ENCODE measurements around the gene VAPA. TPM values are rescaled to one million over a fixed set of nuclear protein-coding genes. Genes with fewer than 3 reads are reported as not detected.

VAPA gene
- total and polyA plus RNA-seq, 2 of the 4 experiments (the other 2 are of a cell fraction), result 199 to 206 TPM

- no peak overlapping the region for H2AFZ ChIP-seq (replicated peaks; ENCODE audit: low read length, poor library complexity)
- in situ Hi-C loops (cut with MboI; ENCODE audit: low sequenced_read_pairs) (no loop called here), intact Hi-C loops (cut with micrococcal nuclease) (no loop called here), dilution Hi-C loops (cut with HindIII; ENCODE audit: low sequenced_read_pairs, unreplicated experiment) (no loop called here)
- H3K4me3 ChIP-seq (ENCODE audit: insufficient read depth, low read depth, low read length), result no peak overlapping the region
- no peak overlapping the region for H4K5ac ChIP-seq (ENCODE audit: low read depth, low read length)
- TF ChIP-seq FOS (IDR thresholded peaks at IDR 0.05; ENCODE audit: low read depth, low read length), result no peak
- TF ChIP-seq USF2 (IDR thresholded peaks at IDR 0.05; ENCODE audit: low read depth, low read length), result no peak
- TF ChIP-seq NFE2L2 (IDR thresholded peaks at IDR 0.05; ENCODE audit: low read depth, low read length), result no peak
- no peak for TF ChIP-seq CTCF (conservative IDR thresholded peaks at IDR 0.05; ENCODE audit: low read depth, low read length)
- TF ChIP-seq ELK1 (IDR thresholded peaks at IDR 0.05; ENCODE audit: borderline replicate concordance, low read depth, low read length), result no peak
- TF ChIP-seq SMC3 (IDR thresholded peaks at IDR 0.05; ENCODE audit: low read depth, low read length), result no peak
- no peak for TF ChIP-seq RAD21 (IDR thresholded peaks at IDR 0.05; ENCODE audit: low read length)
- TF ChIP-seq BHLHE40 (IDR thresholded peaks at IDR 0.05; ENCODE audit: low read depth, low read length), result no peak
- TF ChIP-seq MXI1 (IDR thresholded peaks at IDR 0.05; ENCODE audit: borderline replicate concordance, low read depth, low read length), result no peak
- no peak for TF ChIP-seq CHD1 (IDR thresholded peaks at IDR 0.05; ENCODE audit: low read depth, low read length)
- no peak for TF ChIP-seq RCOR1 (IDR thresholded peaks at IDR 0.05; ENCODE audit: insufficient replicate concordance, low read length)
- TF ChIP-seq POLR2A (IDR thresholded peaks at IDR 0.05; ENCODE audit: low read depth, low read length), result no peak
- no peak for TF ChIP-seq MAZ (IDR thresholded peaks at IDR 0.05; ENCODE audit: borderline replicate concordance, low read depth, low read length)
- no peak for TF ChIP-seq RFX5 (IDR thresholded peaks at IDR 0.05; ENCODE audit: low read depth, low read length)
- TF ChIP-seq MAFK (IDR thresholded peaks at IDR 0.05; ENCODE audit: low read depth, low read length), result no peak
- no peak for TF ChIP-seq CEBPB (IDR thresholded peaks at IDR 0.05; ENCODE audit: low read depth, low read length)
- no peak overlapping the region for H3K14ac ChIP-seq (replicated peaks; ENCODE audit: low read depth, low read length)
- ChIA-PET CTCF (no interaction called here), POLR2A (ENCODE audit: unreplicated experiment) (no interaction called here)
- H3K79me1 ChIP-seq (ENCODE audit: low read depth in 1 of 2, low read length in 2 of 2), result no peaks in the 10 kb centered on the region
- no peak overlapping the region for H3K23ac ChIP-seq (ENCODE audit: low read depth, low read length)
- no peak overlapping the region for H2AK5ac ChIP-seq (ENCODE audit: low read depth, low read length)
- no peak overlapping the region for H3K4ac ChIP-seq (ENCODE audit: low read depth, low read length)
- DNase-seq (no peak), ATAC-seq (ENCODE audit: low read depth) (no peak)
- no peaks in the 10 kb centered on the region for H4K20me1 ChIP-seq (ENCODE audit: insufficient read depth, low read length)
- no peaks in the 10 kb centered on the region for H3K27me3 ChIP-seq (ENCODE audit: control insufficient read depth, insufficient read depth, low read length)
- no peak overlapping the region for H3K18ac ChIP-seq (ENCODE audit: low read depth, low read length)
- BruUV-seq (replicated peaks), result no TSS peak
- H4K91ac ChIP-seq (ENCODE audit: insufficient read depth, low read depth, low read length), result no peak overlapping the region
- no peak overlapping the region for H3K4me2 ChIP-seq (ENCODE audit: low read depth, low read length)
- no peak overlapping the region for H3K56ac ChIP-seq (ENCODE audit: extremely low read depth, insufficient read depth, low read length)
- no peak overlapping the region for H2BK120ac ChIP-seq (ENCODE audit: low read depth, low read length)
- H3K9me1 ChIP-seq (ENCODE audit: insufficient read depth, low read length), result no peaks in the 10 kb centered on the region; the same call in 1 of the 2 replicates
- no peaks in the 10 kb centered on the region for H3K9me3 ChIP-seq (ENCODE audit: control insufficient read depth, insufficient read depth, low read length)
- no peaks in the 10 kb centered on the region for H3K36me3 ChIP-seq (ENCODE audit: control insufficient read depth, insufficient read depth, low read length)
- no peak overlapping the region for H2BK5ac ChIP-seq (ENCODE audit: low read depth, low read length, poor library complexity, severe bottlenecking)
- no peak overlapping the region for H3K9ac ChIP-seq (ENCODE audit: low read depth, low read length)
- no peak overlapping the region for H4K8ac ChIP-seq (ENCODE audit: low read depth in 2 of 2, low read length in 2 of 2)
- H3K27ac ChIP-seq (ENCODE audit: insufficient read depth, low read length), result no peak overlapping the region
- H2BK20ac ChIP-seq (ENCODE audit: low read depth, low read length), result no peak overlapping the region
- H2AK9ac ChIP-seq (replicated peaks; ENCODE audit: low read depth, low read length, poor library complexity), result no peak overlapping the region
- H2BK15ac ChIP-seq (ENCODE audit: low read depth, low read length), result no peak overlapping the region
- H3K4me1 ChIP-seq (ENCODE audit: control insufficient read depth, insufficient read depth, low read length), result no peaks in the 10 kb centered on the region
- WGBS, 2 experiments (ENCODE audit: extremely low coverage in 2 of 2, insufficient read length in 1 of 2), result no CpG with 5 or more reads among the region's 3 CpGs
These were observed 12.4 kb upstream of the VAPA start for GRCh38 chr18:9901377-9901776.

Data from IMR-90 (cell line).